Fibroblast of lung (primary cell): ENCODE data around the gene SPOCK1. TPM values are rescaled to one million over a fixed set of nuclear protein-coding genes. Genes with fewer than 3 reads are reported as not detected.

ENCODE experiments used
- DNase-seq, 2 donors: peaks; one replicate each; pipeline versions ENCODE4 v3.0.0 to v3.0.0-alpha.2; 2010; ENCODE audit warnings: low read depth in 2 of 2
- H2AFZ ChIP-seq: 2 replicates; pipeline ENCODE4 v1.5.1; 2012; ENCODE audit warnings: low read length, control low read depth, inconsistent platforms
- H3K27ac ChIP-seq: 2 replicates; pipeline ENCODE4 v1.5.1; 2011; ENCODE audit warnings: low read length, control low read depth; ENCODE audit not compliant: insufficient read depth
- H3K27me3 ChIP-seq: 2 replicates; pipeline ENCODE4 v1.5.1; 2011; ENCODE audit warnings: mild to moderate bottlenecking, low read length; ENCODE audit not compliant: control insufficient read depth, insufficient read depth
- H3K36me3 ChIP-seq: 2 replicates; pipeline ENCODE4 v1.5.1; 2011; ENCODE audit warnings: low read length; ENCODE audit not compliant: control insufficient read depth, insufficient read depth
- H3K4me1 ChIP-seq: 2 replicates; pipeline ENCODE4 v1.5.1; 2011; ENCODE audit warnings: low read length; ENCODE audit not compliant: control insufficient read depth, insufficient read depth; ENCODE audit errors: extremely low read depth
- H3K4me2 ChIP-seq: 2 replicates; pipeline ENCODE4 v1.5.1; 2011; ENCODE audit warnings: low read length, control low read depth; ENCODE audit not compliant: insufficient read depth; ENCODE audit errors: extremely low read depth
- H3K4me3 ChIP-seq, 4 experiments: fragments of 200-600 bp in 1 of 4; sonication (generic) in 1 of 4; replicated peaks in 1 of 4; 2 replicates each; pipeline ENCODE4 v1.5.1; 2011 to 2016; ENCODE audit warnings: low read length in 4 of 4, low read depth in 3 of 4, mild to moderate bottlenecking in 3 of 4, control low read depth in 2 of 4, inconsistent platforms in 1 of 4, mixed read lengths in 1 of 4; ENCODE audit not compliant: insufficient read depth in 1 of 4; ENCODE audit errors: control extremely low read depth in 1 of 4
- H3K79me2 ChIP-seq: 2 replicates; pipeline ENCODE4 v1.5.1; 2012; ENCODE audit warnings: mild to moderate bottlenecking, low read length, inconsistent platforms; ENCODE audit not compliant: control insufficient read depth, insufficient read depth
- H3K9ac ChIP-seq: 2 replicates; pipeline ENCODE4 v1.5.1; 2011; ENCODE audit warnings: mild to moderate bottlenecking, low read length, control low read depth; ENCODE audit not compliant: insufficient read depth
- H3K9me3 ChIP-seq: 2 replicates; pipeline ENCODE4 v1.5.1; 2012; ENCODE audit warnings: low read depth, low read length; ENCODE audit not compliant: control insufficient read depth, insufficient read depth
- H4K20me1 ChIP-seq: 2 replicates; pipeline ENCODE4 v1.5.1; 2011; ENCODE audit warnings: low read length; ENCODE audit not compliant: control insufficient read depth, insufficient read depth; ENCODE audit errors: extremely low read depth
- EZH2 ChIP-seq: IDR thresholded peaks from 2 replicates; pipeline ENCODE4 v1.5.1; 2012; ENCODE audit warnings: low read length, control low read depth, mild to moderate bottlenecking; ENCODE audit errors: missing control alignments
- polyA plus RNA-seq, 2 donors: library from polyadenylated mRNA; depleted of rRNA in 1 of 2; stranded (reverse) in 1 of 2; unstranded in 1 of 2; fragments of >200 nt; gene quantifications; 2 replicates each; pipeline ENCODE4 v1.2.1, GENCODE V29; 2011 to 2012; ENCODE audit warnings: missing spikeins in 1 of 2
- total RNA-seq: library from RNA; depleted of rRNA; stranded (reverse); fragments of >200 nt; gene quantifications from 2 replicates; pipeline ENCODE4 v1.2.1, GENCODE V29; 2014
- TF ChIP-seq, protein P1 (sequence below), 2 donors: IDR thresholded peaks in 1 of 2; conservative IDR thresholded peaks in 1 of 2; 1 replicate in 1 of 2; 2 replicates in 1 of 2; pipeline ENCODE4 v1.5.1; 2011 to 2012; ENCODE audit warnings: low read length in 2 of 2, control low read depth in 1 of 2, inconsistent platforms in 1 of 2, low read depth in 1 of 2, mild to moderate bottlenecking in 1 of 2

Gene SPOCK1
- total and polyA plus RNA-seq, 2 donors (not counting 1 experiment from before 2014, with no cell fraction given) = 11.1 to 34.9 TPM

GRCh38 chr5:137129886-137130680, 369.0 kb downstream of the SPOCK1 start:
- no peak for DNase-seq
- no peak overlapping the region for H3K9ac ChIP-seq
- no peak overlapping the region for H3K4me2 ChIP-seq
- no peak overlapping the region for H2AFZ ChIP-seq
- no peak overlapping the region for H3K4me3 ChIP-seq
- H3K27me3 ChIP-seq = no peaks in the 10 kb centered on the region
- H3K79me2 ChIP-seq = no peaks in the 10 kb centered on the region
- no peaks in the 10 kb centered on the region for H4K20me1 ChIP-seq
- TF ChIP-seq, protein P1, sequence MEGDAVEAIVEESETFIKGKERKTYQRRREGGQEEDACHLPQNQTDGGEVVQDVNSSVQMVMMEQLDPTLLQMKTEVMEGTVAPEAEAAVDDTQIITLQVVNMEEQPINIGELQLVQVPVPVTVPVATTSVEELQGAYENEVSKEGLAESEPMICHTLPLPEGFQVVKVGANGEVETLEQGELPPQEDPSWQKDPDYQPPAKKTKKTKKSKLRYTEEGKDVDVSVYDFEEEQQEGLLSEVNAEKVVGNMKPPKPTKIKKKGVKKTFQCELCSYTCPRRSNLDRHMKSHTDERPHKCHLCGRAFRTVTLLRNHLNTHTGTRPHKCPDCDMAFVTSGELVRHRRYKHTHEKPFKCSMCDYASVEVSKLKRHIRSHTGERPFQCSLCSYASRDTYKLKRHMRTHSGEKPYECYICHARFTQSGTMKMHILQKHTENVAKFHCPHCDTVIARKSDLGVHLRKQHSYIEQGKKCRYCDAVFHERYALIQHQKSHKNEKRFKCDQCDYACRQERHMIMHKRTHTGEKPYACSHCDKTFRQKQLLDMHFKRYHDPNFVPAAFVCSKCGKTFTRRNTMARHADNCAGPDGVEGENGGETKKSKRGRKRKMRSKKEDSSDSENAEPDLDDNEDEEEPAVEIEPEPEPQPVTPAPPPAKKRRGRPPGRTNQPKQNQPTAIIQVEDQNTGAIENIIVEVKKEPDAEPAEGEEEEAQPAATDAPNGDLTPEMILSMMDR (conservative IDR thresholded peaks at IDR 0.05 in 1 of 2, IDR thresholded peaks at IDR 0.05 in 1 of 2; ENCODE audit: low read depth in 1 of 2, low read length in 2 of 2) = no peak
- no peak for TF ChIP-seq EZH2
- no peaks in the 10 kb centered on the region for H3K9me3 ChIP-seq
- no peaks in the 10 kb centered on the region for H3K4me1 ChIP-seq
- no peak overlapping the region for H3K27ac ChIP-seq
- H3K36me3 ChIP-seq = no peaks in the 10 kb centered on the region

DNA sequence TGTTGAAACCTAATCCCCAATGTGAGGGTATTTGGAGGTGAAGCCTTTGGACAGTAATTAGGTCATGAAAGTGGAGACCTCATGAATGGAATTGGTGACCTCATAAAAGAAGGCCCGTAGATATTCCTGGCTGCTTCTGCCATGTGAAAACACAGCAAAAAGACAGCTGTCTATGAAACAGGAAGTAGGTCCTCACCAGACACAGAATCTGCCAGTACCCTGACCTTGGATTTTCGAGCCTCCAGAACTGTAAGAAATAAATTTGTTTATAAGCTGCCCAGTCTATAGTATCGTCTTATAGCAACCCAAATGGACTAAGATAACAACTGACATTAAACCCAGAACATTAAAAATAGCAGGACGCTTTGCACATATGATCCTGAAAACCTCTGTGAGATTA, 371.1 kb downstream of the SPOCK1 start:
- no peak overlapping the region for H3K4me3 ChIP-seq
- no peak overlapping the region for H3K4me2 ChIP-seq
- no peaks in the 10 kb centered on the region for H3K36me3 ChIP-seq
- no peak overlapping the region for H3K27ac ChIP-seq
- no peaks in the 10 kb centered on the region for H3K27me3 ChIP-seq
- no peak for DNase-seq
- TF ChIP-seq, protein P1 (conservative IDR thresholded peaks at IDR 0.05 in 1 of 2, IDR thresholded peaks at IDR 0.05 in 1 of 2; ENCODE audit: low read depth in 1 of 2, low read length in 2 of 2) = no peak
- TF ChIP-seq EZH2 = no peak
- H3K9ac ChIP-seq = no peak overlapping the region
- no peak overlapping the region for H2AFZ ChIP-seq
- no peaks in the 10 kb centered on the region for H3K9me3 ChIP-seq
- no peaks in the 10 kb centered on the region for H3K79me2 ChIP-seq
- no peaks in the 10 kb centered on the region for H3K4me1 ChIP-seq
- H4K20me1 ChIP-seq = no peaks in the 10 kb centered on the region

- no peak overlapping the region for H3K4me3 ChIP-seq
- no peaks in the 10 kb centered on the region for H3K27me3 ChIP-seq
- H3K9me3 ChIP-seq = no peaks in the 10 kb centered on the region
- H3K4me2 ChIP-seq = no peak overlapping the region
- no peaks in the 10 kb centered on the region for H4K20me1 ChIP-seq
- H3K9ac ChIP-seq = no peak overlapping the region
- no peak for DNase-seq
- no peaks in the 10 kb centered on the region for H3K4me1 ChIP-seq
- no peak for TF ChIP-seq EZH2
- TF ChIP-seq, protein P1 (conservative IDR thresholded peaks at IDR 0.05 in 1 of 2, IDR thresholded peaks at IDR 0.05 in 1 of 2; ENCODE audit: low read depth in 1 of 2, low read length in 2 of 2) = no peak
- no peaks in the 10 kb centered on the region for H3K79me2 ChIP-seq
- H2AFZ ChIP-seq = no peak overlapping the region
- no peaks in the 10 kb centered on the region for H3K36me3 ChIP-seq
- no peak overlapping the region for H3K27ac ChIP-seq
Observed at GRCh38 chr5:137126829-137127228, 372.3 kb downstream of the SPOCK1 start.
